Measurements from ENCODE around the gene SLC6A1.
"Not testable (repeated sequence)": the region's sequence is repeated elsewhere in the genome, so short reads cannot be mapped to it uniquely, and the experiment has no call there.

SLC6A1 gene

DNA sequence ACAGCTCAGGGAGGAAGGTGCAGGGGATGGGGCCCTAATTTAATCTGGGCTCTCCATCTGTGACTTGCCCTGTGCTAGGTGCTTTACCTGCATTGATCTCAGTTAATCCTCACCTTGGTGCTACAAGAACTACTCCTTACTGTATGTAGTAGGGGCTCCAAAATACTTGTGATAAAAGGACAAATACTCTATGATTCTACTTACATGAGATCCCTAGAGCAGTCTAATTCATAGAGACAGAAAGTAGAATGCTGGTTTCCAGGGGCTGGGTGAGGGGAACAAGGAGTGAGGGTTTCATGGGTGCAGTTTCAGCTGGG is 67.2 kb downstream of the SLC6A1 start:
- Histone ChIP-seq H3K27ac (ENCODE audit: low read length) (no peak overlapping the region), H3K27me3 (ENCODE audit: control insufficient read depth, insufficient read depth, low read length) (no peaks in the 10 kb centered on the region; the same call in 1 of the 2 replicates), H3K4me3 (ENCODE audit: low read length) (no peak overlapping the region), H3K9me3 (ENCODE audit: control insufficient read depth, insufficient read depth, low read length) (no peaks in the 10 kb centered on the region), H3K36me3 (ENCODE audit: control insufficient read depth, insufficient read depth, low read length) (no peaks in the 10 kb centered on the region), H3K4me1 (ENCODE audit: control insufficient read depth, insufficient read depth, low read length) (peaks cover 2% of the 10 kb centered on the region; the same call in 1 of the 2 replicates)
- no peak for DNase-seq (ENCODE audit: low read depth, low spot score)

DNA sequence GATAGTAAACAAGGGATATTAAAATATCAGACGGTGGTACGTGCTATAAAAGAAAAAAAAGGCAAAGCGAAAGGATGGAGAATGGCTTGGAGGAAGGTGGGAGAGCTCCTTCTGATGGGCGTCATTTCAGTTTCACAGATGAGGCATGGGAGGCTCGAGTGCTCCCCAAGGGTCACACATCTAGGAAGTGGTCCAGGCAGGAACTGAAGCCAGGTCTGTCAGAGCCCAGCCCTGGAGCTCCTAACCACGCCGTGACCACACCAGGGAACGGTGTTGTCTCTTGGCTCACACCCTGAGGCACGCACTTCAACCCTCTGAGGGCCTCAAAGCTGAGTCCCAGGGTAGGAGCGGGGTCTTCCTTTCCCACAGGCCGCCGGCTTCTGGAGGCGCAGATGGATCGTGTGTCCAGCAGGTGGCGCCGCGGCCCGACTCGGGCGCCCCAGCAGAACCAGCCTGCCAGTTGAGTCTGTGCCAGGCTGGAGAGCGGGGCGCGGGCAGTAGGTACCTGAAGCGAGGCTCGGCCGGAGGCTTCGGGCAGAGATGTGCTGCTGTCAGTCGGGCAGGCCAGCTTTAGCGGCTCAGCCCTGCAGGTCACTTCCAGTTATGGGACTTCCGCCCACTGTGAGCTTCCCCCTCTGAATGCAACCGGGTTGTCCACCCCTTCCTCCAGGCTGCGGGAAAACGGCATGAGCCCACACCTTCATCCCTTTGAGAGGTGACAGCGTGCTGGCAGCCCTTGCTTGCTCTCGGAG is 68.1 kb downstream of the SLC6A1 start:
- H3K36me3 ChIP-seq (ENCODE audit: control insufficient read depth, insufficient read depth, low read length), result no peaks in the 10 kb centered on the region
- no CpG with 5 or more reads among the region's 35 CpGs for WGBS (ENCODE audit: insufficient coverage, insufficient read length)
- H3K4me3 ChIP-seq (ENCODE audit: low read length), result peak overlapping the region; percentile 26; the same call in 1 of the 2 replicates
- H3K27me3 ChIP-seq (ENCODE audit: control insufficient read depth, insufficient read depth, low read length), result no peaks in the 10 kb centered on the region; the same call in 1 of the 2 replicates
- no peak for DNase-seq (ENCODE audit: low read depth, low spot score)
- no peaks in the 10 kb centered on the region for H3K9me3 ChIP-seq (ENCODE audit: control insufficient read depth, insufficient read depth, low read length)
- peaks cover 2% of the 10 kb centered on the region; the same call in 1 of the 2 replicates for H3K4me1 ChIP-seq (ENCODE audit: control insufficient read depth, insufficient read depth, low read length)
- H3K27ac ChIP-seq (ENCODE audit: low read length), result no peak overlapping the region

DNA sequence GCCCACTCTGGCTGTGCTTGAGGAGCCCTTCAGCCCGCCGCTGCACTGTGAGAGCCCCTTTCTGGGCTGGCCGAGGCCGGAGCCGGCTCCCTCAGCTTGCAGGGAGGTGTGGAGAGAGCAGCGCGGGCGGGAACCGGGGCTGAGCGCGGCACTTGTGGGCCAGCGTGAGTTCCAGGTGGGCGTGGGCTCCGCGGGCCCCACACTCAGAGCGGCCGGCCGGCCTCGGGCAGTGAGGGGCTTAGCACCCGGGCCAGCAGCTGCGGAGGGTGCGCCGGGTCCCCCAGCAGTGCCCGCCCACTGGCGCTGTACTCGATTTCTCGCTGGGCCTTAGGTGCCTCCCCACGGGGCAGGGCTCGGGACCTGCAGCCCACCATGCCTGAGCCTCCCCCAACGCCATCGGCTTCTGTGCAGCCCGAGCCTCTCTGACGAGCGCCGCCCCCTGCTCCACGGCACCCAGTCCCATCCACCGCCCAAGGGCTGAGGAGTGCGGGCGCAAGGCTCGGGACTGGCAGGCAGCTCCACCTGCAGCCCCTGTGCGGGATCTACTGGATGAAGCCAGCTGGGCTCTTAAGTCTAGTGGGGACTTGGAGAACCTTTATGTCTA is 68.8 kb downstream of the SLC6A1 start:
- WGBS (ENCODE audit: insufficient coverage, insufficient read length), result no CpG with 5 or more reads among the region's 41 CpGs
- not testable (repeated sequence) for H3K4me1 ChIP-seq (ENCODE audit: control insufficient read depth, insufficient read depth, low read length); DNase-seq (ENCODE audit: low read depth, low spot score); H3K27me3 ChIP-seq (ENCODE audit: control insufficient read depth, insufficient read depth, low read length); H3K36me3 ChIP-seq (ENCODE audit: control insufficient read depth, insufficient read depth, low read length); H3K27ac ChIP-seq (ENCODE audit: low read length); H3K9me3 ChIP-seq (ENCODE audit: control insufficient read depth, insufficient read depth, low read length)
- peak overlapping the region; percentile 26; the same call in 1 of the 2 replicates for H3K4me3 ChIP-seq (ENCODE audit: low read length)

DNA sequence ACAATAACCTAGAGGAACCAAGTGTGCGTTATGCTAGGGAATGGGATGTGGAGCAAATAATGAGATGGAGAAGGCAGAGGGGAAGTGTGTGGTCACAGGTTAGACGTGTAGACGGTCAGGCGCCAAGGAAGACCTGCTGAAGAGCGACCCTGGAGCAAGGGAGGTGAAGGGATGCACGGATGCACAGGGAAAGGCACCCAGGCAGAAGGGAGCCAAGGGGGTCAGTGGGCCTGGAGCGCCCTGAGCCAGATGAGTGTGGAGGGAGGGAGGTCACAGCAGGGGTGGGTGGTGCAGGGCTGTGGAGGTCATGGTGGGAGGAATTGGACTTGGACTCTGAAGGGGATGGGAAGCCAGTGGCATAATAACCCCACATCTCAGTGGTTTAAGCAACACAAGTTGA is 70.2 kb downstream of the SLC6A1 start:
- no CpG with 5 or more reads among the region's 7 CpGs for WGBS (ENCODE audit: insufficient coverage, insufficient read length)
- H3K27me3 ChIP-seq (ENCODE audit: control insufficient read depth, insufficient read depth, low read length), result no peaks in the 10 kb centered on the region; the same call in 1 of the 2 replicates
- no peak overlapping the region for H3K27ac ChIP-seq (ENCODE audit: low read length)
- H3K4me3 ChIP-seq (ENCODE audit: low read length), result no peak overlapping the region
- no peak for DNase-seq (ENCODE audit: low read depth, low spot score)
- H3K4me1 ChIP-seq (ENCODE audit: control insufficient read depth, insufficient read depth, low read length), result peaks cover 2% of the 10 kb centered on the region; the same call in 1 of the 2 replicates
- H3K9me3 ChIP-seq (ENCODE audit: control insufficient read depth, insufficient read depth, low read length), result no peaks in the 10 kb centered on the region; the same call in 1 of the 2 replicates
- no peaks in the 10 kb centered on the region for H3K36me3 ChIP-seq (ENCODE audit: control insufficient read depth, insufficient read depth, low read length)

DNA sequence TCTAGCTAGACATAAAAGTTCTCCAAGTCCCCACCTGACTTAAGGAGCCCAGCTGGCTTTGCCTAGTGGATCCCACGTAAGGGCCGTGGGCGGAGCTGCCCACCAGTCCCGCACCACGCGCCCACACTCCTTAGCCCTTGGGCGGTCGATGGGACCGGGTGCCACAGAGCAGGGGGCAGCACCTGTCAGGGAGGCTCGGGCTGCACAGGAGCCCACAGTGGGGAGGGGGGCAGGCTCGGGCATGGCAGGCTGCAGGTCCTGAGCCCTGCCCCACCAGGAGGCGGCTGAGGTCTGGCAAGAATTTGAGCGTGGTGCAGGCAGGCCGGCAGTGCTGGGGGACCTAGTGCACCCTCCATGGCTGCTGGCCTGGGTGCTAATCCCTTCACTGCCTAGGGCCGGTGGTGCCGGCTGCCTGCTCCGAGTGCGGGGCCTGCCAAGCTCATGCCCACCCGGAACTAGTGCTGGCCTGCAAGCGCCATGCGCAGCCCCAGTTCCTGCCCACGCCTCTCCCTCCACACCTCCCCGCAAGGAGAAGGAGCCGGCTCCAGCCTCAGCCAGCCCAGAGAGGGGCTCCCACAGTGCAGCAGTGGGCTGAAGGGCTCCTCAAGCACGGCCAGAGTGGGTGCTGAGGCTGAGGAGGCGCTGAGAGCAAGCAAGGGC is 78.7 kb downstream of the SLC6A1 start:
- WGBS (ENCODE audit: insufficient coverage, insufficient read length), result no CpG with 5 or more reads among the region's 26 CpGs
- no peak for DNase-seq (ENCODE audit: low read depth, low spot score)
- H3K36me3 ChIP-seq (ENCODE audit: control insufficient read depth, insufficient read depth, low read length), result no peaks in the 10 kb centered on the region
- no peak overlapping the region for H3K27ac ChIP-seq (ENCODE audit: low read length)
- no peak overlapping the region for H3K4me3 ChIP-seq (ENCODE audit: low read length)
- no peaks in the 10 kb centered on the region for H3K27me3 ChIP-seq (ENCODE audit: control insufficient read depth, insufficient read depth, low read length)
- no peaks in the 10 kb centered on the region for H3K4me1 ChIP-seq (ENCODE audit: control insufficient read depth, insufficient read depth, low read length)
- H3K9me3 ChIP-seq (ENCODE audit: control insufficient read depth, insufficient read depth, low read length), result peaks cover 2% of the 10 kb centered on the region

DNA sequence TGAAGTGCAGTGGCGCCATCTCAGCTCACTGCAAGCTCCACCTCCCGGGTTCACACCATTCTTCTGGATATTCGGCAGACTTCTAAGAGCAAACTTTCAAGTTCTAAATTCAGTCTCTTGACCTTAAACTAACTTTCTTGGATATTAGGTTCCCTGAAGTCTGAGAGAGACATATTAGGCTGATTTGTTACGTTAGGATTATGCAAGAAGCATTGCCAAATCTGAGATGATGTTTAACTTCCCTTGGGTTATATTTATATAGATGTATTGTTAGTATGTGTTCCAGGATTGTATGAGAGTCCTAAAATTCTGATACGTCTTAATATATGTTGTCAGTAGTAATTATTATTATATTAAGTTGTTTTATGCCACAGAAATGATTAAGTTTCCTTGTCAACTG is 80.1 kb downstream of the SLC6A1 start:
- H3K4me3 ChIP-seq (ENCODE audit: low read length), result no peak overlapping the region
- no peak overlapping the region for H3K27ac ChIP-seq (ENCODE audit: low read length)
- H3K9me3 ChIP-seq (ENCODE audit: control insufficient read depth, insufficient read depth, low read length), result peaks cover 2% of the 10 kb centered on the region
- no CpG with 5 or more reads among the region's 5 CpGs for WGBS (ENCODE audit: insufficient coverage, insufficient read length)
- H3K4me1 ChIP-seq (ENCODE audit: control insufficient read depth, insufficient read depth, low read length), result no peaks in the 10 kb centered on the region
- DNase-seq (ENCODE audit: low read depth, low spot score), result no peak
- no peaks in the 10 kb centered on the region for H3K27me3 ChIP-seq (ENCODE audit: control insufficient read depth, insufficient read depth, low read length)
- H3K36me3 ChIP-seq (ENCODE audit: control insufficient read depth, insufficient read depth, low read length), result no peaks in the 10 kb centered on the region

DNA sequence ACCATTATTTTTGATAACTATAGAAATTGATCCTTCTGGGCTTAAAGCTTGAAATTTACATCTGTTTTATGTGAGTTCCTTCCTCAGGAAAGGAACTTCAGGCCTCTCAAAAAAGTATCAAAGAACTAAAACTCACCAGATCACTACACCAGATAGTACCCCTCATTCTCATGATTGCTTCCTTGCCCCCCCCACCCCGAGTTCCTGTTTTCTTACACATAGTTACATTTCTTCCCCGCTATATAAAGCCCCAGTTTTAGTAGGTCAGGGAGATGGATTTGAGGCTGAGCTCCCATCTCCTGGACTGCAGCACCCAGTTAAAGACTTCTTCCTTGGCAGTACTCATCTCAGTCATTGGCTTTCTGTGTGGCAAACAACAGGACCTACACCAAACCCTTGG is 81.5 kb downstream of the SLC6A1 start:
- H3K36me3 ChIP-seq (ENCODE audit: control insufficient read depth, insufficient read depth, low read length), result no peaks in the 10 kb centered on the region
- no peaks in the 10 kb centered on the region for H3K27me3 ChIP-seq (ENCODE audit: control insufficient read depth, insufficient read depth, low read length)
- H3K4me1 ChIP-seq (ENCODE audit: control insufficient read depth, insufficient read depth, low read length), result no peaks in the 10 kb centered on the region
- WGBS (ENCODE audit: insufficient coverage, insufficient read length), result no CpG with 5 or more reads among the region's 2 CpGs
- no peak for DNase-seq (ENCODE audit: low read depth, low spot score)
- H3K27ac ChIP-seq (ENCODE audit: low read length), result no peak overlapping the region
- peaks cover 2% of the 10 kb centered on the region for H3K9me3 ChIP-seq (ENCODE audit: control insufficient read depth, insufficient read depth, low read length)
- no peak overlapping the region for H3K4me3 ChIP-seq (ENCODE audit: low read length)

DNA sequence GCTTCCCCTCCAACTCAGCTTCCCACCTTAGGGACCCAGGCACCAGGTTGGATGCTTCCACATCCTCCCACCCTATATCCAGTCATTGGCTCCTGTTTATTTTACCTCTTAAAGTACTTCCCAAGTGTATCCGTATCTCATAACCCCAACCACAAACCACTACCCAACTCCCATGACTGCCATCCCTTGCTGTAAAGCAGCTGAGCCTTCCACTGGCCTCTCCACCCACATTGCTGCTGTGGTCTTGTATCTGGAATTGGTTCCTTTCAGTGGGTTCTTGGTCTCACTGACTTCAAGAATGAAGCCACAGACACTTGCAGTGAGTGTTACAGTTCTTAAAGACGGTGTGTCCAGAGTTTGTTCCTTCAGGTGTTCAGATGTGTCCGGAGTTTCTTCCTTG is 81.9 kb downstream of the SLC6A1 start:
- no peak for DNase-seq (ENCODE audit: low read depth, low spot score)

DNA sequence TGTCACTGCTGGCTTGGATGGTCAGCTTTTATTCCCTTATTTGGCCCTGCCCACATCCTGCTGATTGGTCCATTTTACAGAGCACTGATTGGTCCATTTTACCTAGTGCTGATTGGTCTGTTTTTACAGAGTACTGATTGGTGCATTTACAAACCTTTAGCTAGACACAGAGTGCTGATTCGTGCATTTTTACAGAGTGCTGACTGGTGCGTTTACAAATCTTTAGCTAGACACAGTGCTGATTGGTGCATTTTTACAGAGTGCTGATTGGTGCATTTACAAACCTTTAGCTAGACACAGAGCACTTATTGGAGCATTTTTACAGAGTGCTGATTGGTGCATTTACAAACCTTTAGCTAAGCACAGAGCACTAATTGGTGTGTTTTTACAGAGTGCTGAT is 82.6 kb downstream of the SLC6A1 start:
- not testable (repeated sequence) for H3K9me3 ChIP-seq (ENCODE audit: control insufficient read depth, insufficient read depth, low read length); DNase-seq (ENCODE audit: low read depth, low spot score); H3K27me3 ChIP-seq (ENCODE audit: control insufficient read depth, insufficient read depth, low read length); H3K4me3 ChIP-seq (ENCODE audit: low read length); H3K27ac ChIP-seq (ENCODE audit: low read length); H3K36me3 ChIP-seq (ENCODE audit: control insufficient read depth, insufficient read depth, low read length); H3K4me1 ChIP-seq (ENCODE audit: control insufficient read depth, insufficient read depth, low read length)
- no CpG with 5 or more reads among the region's 2 CpGs for WGBS (ENCODE audit: insufficient coverage, insufficient read length)

More for the DNA sequence above, 81.9 kb downstream of the SLC6A1 start:
- Histone ChIP-seq H3K9me3 (ENCODE audit: control insufficient read depth, insufficient read depth, low read length) (peaks cover 2% of the 10 kb centered on the region), H3K27ac (ENCODE audit: low read length) (no peak overlapping the region), H3K27me3 (ENCODE audit: control insufficient read depth, insufficient read depth, low read length) (no peaks in the 10 kb centered on the region), H3K4me3 (ENCODE audit: low read length) (no peak overlapping the region), H3K4me1 (ENCODE audit: control insufficient read depth, insufficient read depth, low read length) (no peaks in the 10 kb centered on the region), H3K36me3 (ENCODE audit: control insufficient read depth, insufficient read depth, low read length) (no peaks in the 10 kb centered on the region)
- no CpG with 5 or more reads among the region's 3 CpGs for WGBS (ENCODE audit: insufficient coverage, insufficient read length)

DNA sequence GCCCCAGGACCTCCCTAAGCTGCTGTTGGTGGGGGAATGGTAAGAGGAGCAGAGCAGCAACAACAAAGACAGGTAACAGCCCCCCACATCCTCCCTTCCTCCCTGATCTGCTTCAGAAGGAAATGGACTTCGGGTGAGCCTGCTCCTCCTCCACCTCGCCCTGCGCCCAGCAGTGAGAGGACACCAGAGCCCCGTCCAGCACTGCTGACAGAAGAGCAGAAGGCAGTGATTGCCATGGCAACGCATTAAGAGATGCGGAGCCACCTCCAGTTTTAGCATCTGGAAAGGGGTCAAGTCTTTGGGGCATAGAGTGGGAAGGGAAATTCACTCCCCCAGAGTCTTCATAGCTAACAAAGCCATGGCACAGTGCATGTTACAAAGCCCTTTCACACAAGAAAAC is 84.2 kb downstream of the SLC6A1 start:
- no CpG with 5 or more reads among the region's 6 CpGs for WGBS (ENCODE audit: insufficient coverage, insufficient read length)
- H3K4me3 ChIP-seq (ENCODE audit: low read length), result no peak overlapping the region
- no peaks in the 10 kb centered on the region for H3K9me3 ChIP-seq (ENCODE audit: control insufficient read depth, insufficient read depth, low read length)
- no peaks in the 10 kb centered on the region for H3K36me3 ChIP-seq (ENCODE audit: control insufficient read depth, insufficient read depth, low read length)
- H3K27me3 ChIP-seq (ENCODE audit: control insufficient read depth, insufficient read depth, low read length), result no peaks in the 10 kb centered on the region
- H3K4me1 ChIP-seq (ENCODE audit: control insufficient read depth, insufficient read depth, low read length), result no peaks in the 10 kb centered on the region
- H3K27ac ChIP-seq (ENCODE audit: low read length), result no peak overlapping the region
- DNase-seq (ENCODE audit: low read depth, low spot score), result no peak
